Measurements from ENCODE around the gene USP48. TPM values are rescaled to one million over a fixed set of nuclear protein-coding genes. Genes with fewer than 3 reads are reported as not detected.

Gene USP48
- total and polyA plus RNA-seq, 2 donors (not counting 1 experiment from before 2014, with no cell fraction given), result 34.1 to 45.6 TPM

DNA sequence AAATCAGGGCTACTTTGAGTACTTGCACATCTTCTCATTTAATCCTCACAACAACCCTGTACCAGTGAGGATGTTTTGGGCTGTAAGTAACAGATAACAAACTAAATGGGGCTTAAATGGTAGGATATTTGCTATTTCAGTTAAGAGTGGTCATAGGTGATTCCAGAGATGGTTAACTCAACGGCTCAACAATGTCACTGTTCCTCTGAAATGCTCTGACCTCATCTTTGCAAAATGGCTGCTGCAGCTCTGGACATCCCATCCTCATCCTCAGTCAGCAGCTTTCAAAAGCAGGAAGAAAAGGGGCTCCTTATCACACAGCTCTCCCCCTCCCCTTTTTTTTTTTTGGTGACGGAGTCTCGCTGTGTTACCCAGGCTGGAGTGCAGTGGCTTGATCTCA is 30.6 kb upstream of the USP48 start:
- H3K9me3 ChIP-seq (ENCODE audit: control insufficient read depth, insufficient read depth, low read depth, low read length), result no peaks in the 10 kb centered on the region
- H3K27me3 ChIP-seq (ENCODE audit: control insufficient read depth, insufficient read depth, low read length), result no peaks in the 10 kb centered on the region
- H3K4me1 ChIP-seq (ENCODE audit: control insufficient read depth, extremely low read depth, insufficient read depth, low read length), result peaks cover 5% of the 10 kb centered on the region
- no peak overlapping the region for H2AFZ ChIP-seq (ENCODE audit: low read length)
- no peak overlapping the region for H3K4me2 ChIP-seq (ENCODE audit: extremely low read depth, insufficient read depth, low read length)
- DNase-seq (ENCODE audit: low read depth in 2 of 2), result no peak
- H3K36me3 ChIP-seq (ENCODE audit: control insufficient read depth, insufficient read depth, low read length), result no peaks in the 10 kb centered on the region
- TF ChIP-seq, protein P1, sequence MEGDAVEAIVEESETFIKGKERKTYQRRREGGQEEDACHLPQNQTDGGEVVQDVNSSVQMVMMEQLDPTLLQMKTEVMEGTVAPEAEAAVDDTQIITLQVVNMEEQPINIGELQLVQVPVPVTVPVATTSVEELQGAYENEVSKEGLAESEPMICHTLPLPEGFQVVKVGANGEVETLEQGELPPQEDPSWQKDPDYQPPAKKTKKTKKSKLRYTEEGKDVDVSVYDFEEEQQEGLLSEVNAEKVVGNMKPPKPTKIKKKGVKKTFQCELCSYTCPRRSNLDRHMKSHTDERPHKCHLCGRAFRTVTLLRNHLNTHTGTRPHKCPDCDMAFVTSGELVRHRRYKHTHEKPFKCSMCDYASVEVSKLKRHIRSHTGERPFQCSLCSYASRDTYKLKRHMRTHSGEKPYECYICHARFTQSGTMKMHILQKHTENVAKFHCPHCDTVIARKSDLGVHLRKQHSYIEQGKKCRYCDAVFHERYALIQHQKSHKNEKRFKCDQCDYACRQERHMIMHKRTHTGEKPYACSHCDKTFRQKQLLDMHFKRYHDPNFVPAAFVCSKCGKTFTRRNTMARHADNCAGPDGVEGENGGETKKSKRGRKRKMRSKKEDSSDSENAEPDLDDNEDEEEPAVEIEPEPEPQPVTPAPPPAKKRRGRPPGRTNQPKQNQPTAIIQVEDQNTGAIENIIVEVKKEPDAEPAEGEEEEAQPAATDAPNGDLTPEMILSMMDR (conservative IDR thresholded peaks at IDR 0.05 in 1 of 2, IDR thresholded peaks at IDR 0.05 in 1 of 2; ENCODE audit: low read depth in 1 of 2, low read length in 2 of 2), result no peak
- TF ChIP-seq EZH2 (IDR thresholded peaks at IDR 0.05; ENCODE audit: low read length, missing control alignments), result no peak
- H4K20me1 ChIP-seq (ENCODE audit: control insufficient read depth, extremely low read depth, insufficient read depth, low read length), result no peaks in the 10 kb centered on the region
- H3K79me2 ChIP-seq (ENCODE audit: control insufficient read depth, insufficient read depth, low read length), result no peaks in the 10 kb centered on the region
- no peak overlapping the region for H3K27ac ChIP-seq (ENCODE audit: insufficient read depth, low read length)
- no peak overlapping the region for H3K4me3 ChIP-seq (replicated peaks in 1 of 4; ENCODE audit: control extremely low read depth in 1 of 4, insufficient read depth in 1 of 4, low read depth in 3 of 4, low read length in 4 of 4)
- no peak overlapping the region for H3K9ac ChIP-seq (ENCODE audit: insufficient read depth, low read length)

DNA sequence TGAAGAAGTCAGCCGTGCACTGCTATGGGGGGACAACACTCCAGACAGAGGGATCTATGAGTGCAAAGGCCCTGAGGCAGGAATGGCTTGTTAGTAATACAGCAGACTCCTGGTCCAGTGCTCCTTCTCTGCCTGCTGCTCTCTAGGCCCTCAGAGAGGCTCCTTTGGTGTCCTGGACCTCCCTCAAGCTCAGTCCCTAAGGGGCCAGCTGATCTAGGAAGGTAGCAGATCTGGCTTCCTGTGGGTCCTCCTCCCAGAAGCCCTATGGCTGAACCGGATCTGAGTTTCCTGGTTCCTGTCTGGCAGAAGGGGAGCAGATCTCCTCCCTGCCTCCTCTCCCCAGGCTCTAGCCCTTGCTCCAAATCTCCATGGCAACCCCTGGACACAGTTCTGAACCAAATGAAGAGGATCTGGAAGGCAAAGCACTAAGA is 28.9 kb upstream of the USP48 start, which contains the start of gene LDLRAD2:
LDLRAD2 (plus strand) TSS at position 391 of the 431 bp plus-strand sequence. CDS start 187 bp downstream, outside the sequence.
- Histone ChIP-seq H3K9ac (ENCODE audit: insufficient read depth, low read length) (no peak within 1 kb of the TSS), H3K4me2 (ENCODE audit: extremely low read depth, insufficient read depth, low read length) (no peak within 1 kb of the TSS), H4K20me1 (ENCODE audit: control insufficient read depth, extremely low read depth, insufficient read depth, low read length) (no peaks in the 10 kb centered on the region), H3K79me2 (ENCODE audit: control insufficient read depth, insufficient read depth, low read length) (no peaks in the 10 kb centered on the region), H2AFZ (ENCODE audit: low read length) (no peak within 1 kb of the TSS), H3K4me1 (ENCODE audit: control insufficient read depth, extremely low read depth, insufficient read depth, low read length) (peaks cover 5% of the 10 kb centered on the region), H3K9me3 (ENCODE audit: control insufficient read depth, insufficient read depth, low read depth, low read length) (no peaks in the 10 kb centered on the region), H3K36me3 (ENCODE audit: control insufficient read depth, insufficient read depth, low read length) (no peaks in the 10 kb centered on the region), H3K27me3 (ENCODE audit: control insufficient read depth, insufficient read depth, low read length) (no peaks in the 10 kb centered on the region), H3K4me3 (replicated peaks in 1 of 4; ENCODE audit: control extremely low read depth in 1 of 4, insufficient read depth in 1 of 4, low read depth in 3 of 4, low read length in 4 of 4) (no peak within 1 kb of the TSS), H3K27ac (ENCODE audit: insufficient read depth, low read length) (no peak within 1 kb of the TSS)
- no peak for DNase-seq (ENCODE audit: low read depth in 2 of 2)
- no peak for TF ChIP-seq EZH2 (IDR thresholded peaks at IDR 0.05; ENCODE audit: low read length, missing control alignments)
- TF ChIP-seq, protein P1 (conservative IDR thresholded peaks at IDR 0.05 in 1 of 2, IDR thresholded peaks at IDR 0.05 in 1 of 2; ENCODE audit: low read depth in 1 of 2, low read length in 2 of 2), result no peak

DNA sequence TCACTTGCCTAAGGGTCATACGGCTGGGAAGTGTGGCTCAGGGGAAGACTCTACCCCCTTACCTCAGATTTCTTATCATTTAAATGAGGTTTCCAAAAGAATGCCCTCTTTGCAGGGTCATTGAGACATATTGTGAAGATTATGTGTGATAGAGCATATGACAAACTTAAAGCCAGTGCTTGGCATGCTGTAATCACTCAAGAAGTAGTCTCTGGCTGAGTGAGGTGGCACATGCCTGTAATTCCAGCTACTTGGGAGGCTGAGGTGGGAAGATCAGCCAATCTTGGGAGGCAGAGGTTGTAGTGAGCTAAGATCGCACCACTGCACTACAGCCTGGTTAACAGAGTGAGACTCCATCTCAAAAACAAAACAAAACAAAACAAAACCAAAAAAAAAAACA is 21.6 kb upstream of the USP48 start:
- no peaks in the 10 kb centered on the region for H3K4me1 ChIP-seq (ENCODE audit: control insufficient read depth, extremely low read depth, insufficient read depth, low read length)
- H3K27me3 ChIP-seq (ENCODE audit: control insufficient read depth, insufficient read depth, low read length), result no peaks in the 10 kb centered on the region
- H3K9ac ChIP-seq (ENCODE audit: insufficient read depth, low read length), result no peak overlapping the region
- no peak overlapping the region for H3K27ac ChIP-seq (ENCODE audit: insufficient read depth, low read length)
- H3K79me2 ChIP-seq (ENCODE audit: control insufficient read depth, insufficient read depth, low read length), result no peaks in the 10 kb centered on the region
- DNase-seq (ENCODE audit: low read depth in 2 of 2), result no peak
- H3K9me3 ChIP-seq (ENCODE audit: control insufficient read depth, insufficient read depth, low read depth, low read length), result no peaks in the 10 kb centered on the region
- TF ChIP-seq, protein P1 (conservative IDR thresholded peaks at IDR 0.05 in 1 of 2, IDR thresholded peaks at IDR 0.05 in 1 of 2; ENCODE audit: low read depth in 1 of 2, low read length in 2 of 2), result no peak
- no peak for TF ChIP-seq EZH2 (IDR thresholded peaks at IDR 0.05; ENCODE audit: low read length, missing control alignments)
- no peak overlapping the region for H3K4me2 ChIP-seq (ENCODE audit: extremely low read depth, insufficient read depth, low read length)
- no peaks in the 10 kb centered on the region for H4K20me1 ChIP-seq (ENCODE audit: control insufficient read depth, extremely low read depth, insufficient read depth, low read length)
- no peak overlapping the region for H3K4me3 ChIP-seq (replicated peaks in 1 of 4; ENCODE audit: control extremely low read depth in 1 of 4, insufficient read depth in 1 of 4, low read depth in 3 of 4, low read length in 4 of 4)
- H2AFZ ChIP-seq (ENCODE audit: low read length), result no peak overlapping the region
- H3K36me3 ChIP-seq (ENCODE audit: control insufficient read depth, insufficient read depth, low read length), result no peaks in the 10 kb centered on the region
